ENCODE data around the gene ATG7.

GRCh38 chr3:11373654-11374053 lies 101.5 kb downstream of the ATG7 start:
- TF ChIP-seq EP300 (IDR thresholded peaks at IDR 0.05) (no peak), CTCF (IDR thresholded peaks at IDR 0.05) (no peak)
